ENCODE measurements around the gene IRF7. TPM values are rescaled to one million over a fixed set of nuclear protein-coding genes. Genes with fewer than 3 reads are reported as not detected.

The IRF7 gene
- polyA plus RNA-seq, 1 of the 3 experiments (the other 2 are of a cell fraction): 6.3 TPM

GRCh38 chr11:659532-660085, 43.9 kb upstream of the IRF7 start (continued):
- no peak for TF ChIP-seq PBX3 (IDR thresholded peaks at IDR 0.05)
- TF ChIP-seq MXI1 (IDR thresholded peaks at IDR 0.05; ENCODE audit: low read depth, low read length): no peak
- TF ChIP-seq EZH2phosphoT487 (IDR thresholded peaks at IDR 0.05; ENCODE audit: borderline replicate concordance, low read depth): no peak
- TF ChIP-seq MAX (IDR thresholded peaks at IDR 0.05; ENCODE audit: low read depth): no peak
- TF ChIP-seq USF1 (IDR thresholded peaks at IDR 0.05; ENCODE audit: borderline replicate concordance, low read depth): no peak

GRCh38 chr11:657691-658126, 42.0 kb upstream of the IRF7 start:
- no peak for TF ChIP-seq RFX5 (IDR thresholded peaks at IDR 0.05; ENCODE audit: low read length)
- no peak for TF ChIP-seq RAD21 (IDR thresholded peaks at IDR 0.05; ENCODE audit: low read length)
- TF ChIP-seq JUND (IDR thresholded peaks at IDR 0.05): no peak
- no peak for TF ChIP-seq FOXM1 (IDR thresholded peaks at IDR 0.05; ENCODE audit: low read depth)
- TF ChIP-seq MEF2A (IDR thresholded peaks at IDR 0.05; ENCODE audit: borderline replicate concordance, low read depth): no peak
- TF ChIP-seq GATA2 (CRISPR knock-in tag; IDR thresholded peaks at IDR 0.05): no peak
- TF ChIP-seq GABPA (IDR thresholded peaks at IDR 0.05; ENCODE audit: low read depth): no peak
- no peak for TF ChIP-seq EP300 (IDR thresholded peaks at IDR 0.05; ENCODE audit: borderline replicate concordance in 1 of 2, low read depth in 1 of 2, low read length in 1 of 2)
- no peak for TF ChIP-seq MAX (IDR thresholded peaks at IDR 0.05; ENCODE audit: low read depth)
- no peak for TF ChIP-seq IRF3 (IDR thresholded peaks at IDR 0.05; ENCODE audit: low read depth, low read length)
- TF ChIP-seq POLR2AphosphoS5 (IDR thresholded peaks at IDR 0.05; ENCODE audit: low read depth, low read length): no peak
- no peak for TF ChIP-seq REST (IDR thresholded peaks at IDR 0.05; ENCODE audit: low read depth, low read length)
- no peak for TF ChIP-seq ZBTB33 (IDR thresholded peaks at IDR 0.05; ENCODE audit: borderline replicate concordance, low read depth)
- TF ChIP-seq SIN3A (IDR thresholded peaks at IDR 0.05; ENCODE audit: borderline replicate concordance, low read depth, low read length): no peak
- TF ChIP-seq CHD2 (IDR thresholded peaks at IDR 0.05; ENCODE audit: low read length, partially characterized antibody): no peak
- TF ChIP-seq TEAD4 (IDR thresholded peaks at IDR 0.05; ENCODE audit: borderline replicate concordance, insufficient read depth): no peak
- no peak overlapping the region for H3K4me2 ChIP-seq
- H3K9me2 ChIP-seq: no peaks in the 10 kb centered on the region
- H3K4me1 ChIP-seq (ENCODE audit: control insufficient read depth in 1 of 2, insufficient read depth in 2 of 2, low read depth in 1 of 2, low read length in 1 of 2): no peaks in the 10 kb centered on the region
- no peak for DNase-seq
- peaks cover 0 to 33% of the 10 kb centered on the region in 2 experiments for H3K36me3 ChIP-seq (replicated peaks in 1 of 2; ENCODE audit: control insufficient read depth in 1 of 2, insufficient read depth in 2 of 2, low read length in 1 of 2)
- no peak overlapping the region for H3K4me3 ChIP-seq (ENCODE audit: low read depth in 2 of 2, low read length in 1 of 2)
- CTCF ChIA-PET: interaction anchor here (1.3 to 13.1 kb wide), 2 partner anchors 67 to 103 kb away, joined by 3 to 150 read pairs; no protein-coding TSS in a partner anchor
- POLR2A ChIA-PET: no interaction called here
- no peak overlapping the region for H2AFZ ChIP-seq (ENCODE audit: low read depth)
- no peaks in the 10 kb centered on the region for H3K9me3 ChIP-seq
- no peaks in the 10 kb centered on the region for H3F3A ChIP-seq (replicated peaks; ENCODE audit: insufficient read depth)
- H3K79me2 ChIP-seq (ENCODE audit: insufficient read depth): no peaks in the 10 kb centered on the region
- no peak overlapping the region for H3K27ac ChIP-seq (ENCODE audit: low read depth in 2 of 2, low read length in 1 of 2)
- H3K27me3 ChIP-seq (ENCODE audit: insufficient read depth): no peaks in the 10 kb centered on the region
- H3K9ac ChIP-seq: no peak overlapping the region
- WGBS (ENCODE audit: low lambda C conversion rate): 92% methylated on average over 14 of the region's 14 CpGs
- H4K20me1 ChIP-seq (ENCODE audit: insufficient read depth): 0 out of 2 replicates have a peak, but pooled peaks cover 4% of the 10 kb centered on the region

Data from SK-N-SH (cell line).